Measurements from ENCODE around the gene SPTSSA.

SPTSSA gene

DNA sequence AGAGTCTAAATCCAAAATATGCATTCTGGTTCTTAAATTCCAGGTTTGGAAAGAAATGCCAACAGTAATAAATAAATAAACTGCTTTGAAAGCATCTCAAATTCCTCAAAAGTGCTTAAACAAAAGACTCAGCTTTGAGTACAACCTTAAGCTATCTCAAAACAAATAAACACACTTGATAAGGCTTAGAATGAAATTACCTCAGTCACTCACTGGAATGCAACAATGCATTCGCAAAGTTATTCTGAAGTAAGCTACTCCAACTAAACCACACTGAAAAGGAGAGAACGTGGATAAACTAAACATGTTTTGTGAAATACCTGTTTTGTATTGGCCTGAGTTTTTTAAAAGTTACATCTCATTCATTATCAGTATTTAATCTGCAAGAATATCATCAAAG lies 1.2 kb downstream of the SPTSSA start:
- in situ Hi-C loops (cut with MboI; ENCODE audit: low sequenced_read_pairs, unreplicated experiment) = no loop called here
- DNase-seq (ENCODE audit: low spot score) = no peak
- TF ChIP-seq, protein P1, sequence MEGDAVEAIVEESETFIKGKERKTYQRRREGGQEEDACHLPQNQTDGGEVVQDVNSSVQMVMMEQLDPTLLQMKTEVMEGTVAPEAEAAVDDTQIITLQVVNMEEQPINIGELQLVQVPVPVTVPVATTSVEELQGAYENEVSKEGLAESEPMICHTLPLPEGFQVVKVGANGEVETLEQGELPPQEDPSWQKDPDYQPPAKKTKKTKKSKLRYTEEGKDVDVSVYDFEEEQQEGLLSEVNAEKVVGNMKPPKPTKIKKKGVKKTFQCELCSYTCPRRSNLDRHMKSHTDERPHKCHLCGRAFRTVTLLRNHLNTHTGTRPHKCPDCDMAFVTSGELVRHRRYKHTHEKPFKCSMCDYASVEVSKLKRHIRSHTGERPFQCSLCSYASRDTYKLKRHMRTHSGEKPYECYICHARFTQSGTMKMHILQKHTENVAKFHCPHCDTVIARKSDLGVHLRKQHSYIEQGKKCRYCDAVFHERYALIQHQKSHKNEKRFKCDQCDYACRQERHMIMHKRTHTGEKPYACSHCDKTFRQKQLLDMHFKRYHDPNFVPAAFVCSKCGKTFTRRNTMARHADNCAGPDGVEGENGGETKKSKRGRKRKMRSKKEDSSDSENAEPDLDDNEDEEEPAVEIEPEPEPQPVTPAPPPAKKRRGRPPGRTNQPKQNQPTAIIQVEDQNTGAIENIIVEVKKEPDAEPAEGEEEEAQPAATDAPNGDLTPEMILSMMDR (IDR thresholded peaks at IDR 0.05; ENCODE audit: borderline replicate concordance, control extremely low read depth, extremely low read depth, insufficient read depth, missing control alignments) = no peak

DNA sequence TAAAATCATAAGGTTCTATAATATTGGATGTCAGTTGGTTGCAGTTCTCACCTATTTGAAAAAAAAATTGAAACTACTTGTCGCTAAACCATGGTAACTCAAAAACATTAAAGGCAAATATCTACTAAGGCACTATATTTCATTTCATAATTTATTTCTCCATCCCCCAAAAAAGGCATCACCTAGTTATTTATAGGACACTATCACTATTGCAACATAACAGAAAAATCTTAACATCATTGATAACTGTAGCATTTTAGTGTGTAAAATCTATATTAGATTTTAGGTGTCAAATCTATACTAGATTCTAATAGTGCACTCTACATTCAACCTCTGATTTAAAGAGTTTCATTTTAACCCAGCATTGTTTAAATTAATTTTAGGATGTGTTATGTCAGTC lies 1.7 kb downstream of the SPTSSA start:
- DNase-seq (ENCODE audit: low spot score) = no peak
- TF ChIP-seq, protein P1 (IDR thresholded peaks at IDR 0.05; ENCODE audit: borderline replicate concordance, control extremely low read depth, extremely low read depth, insufficient read depth, missing control alignments) = no peak
- in situ Hi-C loops (cut with MboI; ENCODE audit: low sequenced_read_pairs, unreplicated experiment) = no loop called here

DNA sequence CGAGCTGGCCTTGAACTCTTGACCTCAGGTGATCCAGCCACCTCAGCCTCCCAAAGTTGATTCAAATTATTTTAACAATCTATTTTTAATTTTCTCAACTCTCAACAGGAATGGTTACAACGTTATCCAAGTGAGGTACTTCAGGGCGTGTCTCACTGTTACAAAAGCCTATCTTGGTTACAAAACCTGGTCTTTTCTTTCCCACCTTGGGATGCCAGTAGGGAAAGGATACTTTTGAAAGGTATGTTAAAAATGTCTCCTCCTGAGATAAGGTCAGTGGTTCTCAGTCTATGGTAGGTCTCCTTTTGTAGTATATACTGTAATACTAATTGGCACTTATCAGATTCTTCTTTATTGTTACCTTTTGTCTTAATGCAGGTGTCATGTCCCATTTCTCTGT lies 4.9 kb downstream of the SPTSSA start:
- DNase-seq (ENCODE audit: low spot score) = no peak
- TF ChIP-seq, protein P1 (IDR thresholded peaks at IDR 0.05; ENCODE audit: borderline replicate concordance, control extremely low read depth, extremely low read depth, insufficient read depth, missing control alignments) = no peak
- in situ Hi-C loops (cut with MboI; ENCODE audit: low sequenced_read_pairs, unreplicated experiment) = no loop called here

- TF ChIP-seq, protein P1 (IDR thresholded peaks at IDR 0.05; ENCODE audit: borderline replicate concordance, control extremely low read depth, extremely low read depth, insufficient read depth, missing control alignments) = no peak
- in situ Hi-C loops (cut with MboI; ENCODE audit: low sequenced_read_pairs, unreplicated experiment) = no loop called here
- DNase-seq (ENCODE audit: low spot score) = no peak
Measured at GRCh38 chr14:34453226-34453625, 8.8 kb downstream of the SPTSSA start.

- no peak for DNase-seq (ENCODE audit: low spot score)
- in situ Hi-C loops (cut with MboI; ENCODE audit: low sequenced_read_pairs, unreplicated experiment) = no loop called here
- TF ChIP-seq, protein P1 (IDR thresholded peaks at IDR 0.05; ENCODE audit: borderline replicate concordance, control extremely low read depth, extremely low read depth, insufficient read depth, missing control alignments) = no peak
Measured at GRCh38 chr14:34452258-34452822, 9.7 kb downstream of the SPTSSA start.

- in situ Hi-C loops (cut with MboI; ENCODE audit: low sequenced_read_pairs, unreplicated experiment) = no loop called here
- no peak for DNase-seq (ENCODE audit: low spot score)
- TF ChIP-seq, protein P1 (IDR thresholded peaks at IDR 0.05; ENCODE audit: borderline replicate concordance, control extremely low read depth, extremely low read depth, insufficient read depth, missing control alignments) = no peak
Measured at GRCh38 chr14:34450958-34451357, 11.1 kb downstream of the SPTSSA start.

GRCh38 chr14:34450542-34450915 lies 11.5 kb downstream of the SPTSSA start:
- TF ChIP-seq, protein P1 (IDR thresholded peaks at IDR 0.05; ENCODE audit: borderline replicate concordance, control extremely low read depth, extremely low read depth, insufficient read depth, missing control alignments) = no peak
- in situ Hi-C loops (cut with MboI; ENCODE audit: low sequenced_read_pairs, unreplicated experiment) = no loop called here
- no peak for DNase-seq (ENCODE audit: low spot score)
